Raji (cell line): ENCODE measurements around the gene TSPAN16.

Experiments used
- POLR2A ChIP-seq: IDR thresholded peaks from 2 replicates; pipeline ENCODE4 v1.6.1; 2011; ENCODE audit warnings: low read depth, low read length, control low read depth; ENCODE audit not compliant: insufficient read depth

The TSPAN16 gene

DNA sequence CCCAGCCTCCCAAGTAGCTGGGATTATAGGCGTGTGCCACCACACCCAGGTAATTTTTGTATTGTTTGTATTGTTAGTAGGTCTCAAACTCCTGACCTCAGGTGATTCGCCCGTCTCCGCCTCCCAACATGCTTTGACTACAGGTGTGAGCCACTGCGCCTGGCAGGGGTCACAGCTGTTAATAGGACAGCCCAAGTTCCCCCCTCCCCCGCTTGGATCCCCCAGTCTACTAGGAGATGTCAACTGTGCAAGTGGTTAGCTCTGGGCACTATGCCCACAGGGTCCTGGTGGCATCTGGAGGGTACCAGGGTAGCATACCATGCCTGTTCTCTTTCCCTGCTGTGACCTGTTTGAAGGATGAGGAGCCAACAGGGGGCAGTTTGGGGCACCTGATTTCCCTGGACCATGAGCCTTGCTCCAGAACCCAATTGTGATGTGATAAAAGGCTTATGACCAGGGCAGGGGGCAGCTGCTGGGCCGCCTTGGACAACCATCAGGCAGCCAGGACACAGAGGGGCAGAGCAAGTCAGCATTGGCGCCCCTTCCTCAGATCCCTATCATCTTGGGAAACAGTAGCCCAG, at the start of gene TSPAN16:
TSS of gene TSPAN16 (plus strand) at position 496 of the 581 bp plus-strand sequence. CDS start 138 bp downstream, outside the sequence.
- TF ChIP-seq POLR2A, result no peak

GRCh38 chr19:11246941-11247340, 49.0 kb upstream of the TSPAN16 start:
- TF ChIP-seq POLR2A, result no peak

DNA sequence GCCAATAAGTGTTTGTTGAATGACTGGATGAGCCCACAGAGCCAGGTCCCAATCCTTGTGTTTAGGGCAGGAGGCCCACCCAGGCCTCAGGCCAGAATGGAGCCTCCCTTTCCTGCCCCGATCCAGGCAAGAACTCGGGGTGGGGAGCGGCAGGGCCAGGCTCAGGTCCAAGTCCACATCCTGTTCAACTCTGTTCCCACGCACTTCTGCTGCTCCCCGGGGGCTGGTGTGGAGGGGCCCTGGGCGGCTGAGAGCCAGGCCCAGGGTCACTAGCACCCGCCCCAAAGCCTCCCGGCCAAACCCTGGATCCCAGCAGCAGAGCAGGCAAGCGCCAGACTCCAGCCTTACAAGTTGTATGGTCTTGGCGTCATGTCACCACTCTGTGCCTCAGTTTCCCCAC, 48.6 kb upstream of the TSPAN16 start:
- TF ChIP-seq POLR2A, result no peak

DNA sequence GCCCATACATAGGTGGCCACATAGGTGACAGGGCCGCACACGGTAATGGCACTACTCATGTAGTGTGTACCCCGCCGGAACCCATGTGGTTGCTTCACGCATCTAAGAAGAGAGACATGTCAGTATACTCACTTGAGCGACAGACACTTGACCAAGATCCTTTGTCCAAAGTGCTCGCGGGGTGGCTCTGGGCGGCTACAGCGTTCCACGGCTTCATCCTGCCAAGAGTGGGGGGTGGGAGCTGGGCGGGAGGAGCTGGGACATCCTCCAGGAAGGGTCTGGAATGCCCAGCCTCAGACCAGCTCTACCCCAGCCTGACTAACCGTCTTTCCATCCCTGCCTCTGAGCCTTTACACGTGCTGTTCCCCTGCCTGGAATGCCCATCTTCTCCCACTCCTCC, 48.0 kb upstream of the TSPAN16 start:
- no peak for TF ChIP-seq POLR2A

DNA sequence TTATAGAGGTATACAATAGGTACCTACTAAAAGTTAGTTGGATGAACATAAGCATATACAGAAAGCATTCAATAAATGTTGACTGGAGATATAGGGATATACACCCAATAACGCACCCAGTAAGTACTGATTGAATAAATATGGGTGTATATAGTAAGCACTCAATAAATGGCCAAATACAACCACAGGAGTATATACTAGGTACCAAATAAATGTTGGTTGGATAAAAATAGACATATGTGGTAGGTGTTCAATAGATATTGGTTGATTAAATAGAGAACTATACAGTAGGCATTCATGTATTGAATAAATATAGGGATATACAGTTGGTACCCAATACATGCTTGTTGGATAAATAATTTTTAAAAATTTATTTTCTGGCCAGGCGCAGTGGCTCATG, 47.1 kb upstream of the TSPAN16 start:
- no peak for TF ChIP-seq POLR2A

DNA sequence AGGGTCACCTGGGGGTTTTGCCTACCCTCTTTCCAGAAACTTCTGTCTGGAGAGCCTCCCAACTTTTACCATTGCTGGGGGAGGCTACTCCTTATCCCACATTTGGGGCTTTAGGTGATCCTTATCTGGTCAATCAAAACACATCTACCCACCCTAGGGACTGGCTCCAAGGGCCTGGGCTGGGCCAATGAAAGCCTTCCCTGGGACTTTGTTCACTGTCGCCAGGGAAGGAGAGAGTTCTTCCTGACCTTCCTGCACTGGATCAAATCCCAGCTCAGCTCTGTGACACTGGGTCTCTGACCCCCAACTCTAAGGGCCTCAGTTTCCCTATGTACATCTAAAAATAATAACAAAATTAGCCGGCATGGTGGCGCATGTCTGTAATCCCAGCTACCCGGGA, 44.7 kb upstream of the TSPAN16 start:
- TF ChIP-seq POLR2A, result no peak

- TF ChIP-seq POLR2A, result no peak
Measured at GRCh38 chr19:11251650-11252314, 44.2 kb upstream of the TSPAN16 start.

GRCh38 chr19:11252665-11253355, 43.1 kb upstream of the TSPAN16 start:
- no peak for TF ChIP-seq POLR2A

- no peak for TF ChIP-seq POLR2A
Measured at GRCh38 chr19:11254666-11255065, 41.3 kb upstream of the TSPAN16 start.

DNA sequence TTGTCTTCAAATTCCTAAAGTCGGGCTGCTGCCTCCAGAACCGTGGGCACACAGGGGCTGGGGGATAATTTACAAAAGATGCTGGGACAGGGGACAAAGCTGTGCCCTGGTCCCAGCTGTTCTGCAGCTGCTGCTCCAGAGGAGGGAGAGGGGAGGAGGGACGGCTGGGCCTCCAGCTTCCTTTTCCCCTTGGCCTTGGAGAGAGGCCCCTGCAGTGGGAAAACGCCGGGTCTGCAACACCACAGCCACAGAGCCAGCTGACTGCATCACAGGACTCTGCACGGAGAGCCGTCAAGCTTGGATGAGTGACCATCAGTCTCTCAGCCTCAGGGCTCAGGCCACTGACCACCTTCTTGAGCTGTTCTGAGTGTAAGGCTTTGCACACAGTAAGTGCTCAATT, 39.8 kb upstream of the TSPAN16 start:
- TF ChIP-seq POLR2A, result no peak

GRCh38 chr19:11257846-11258380, 38.0 kb upstream of the TSPAN16 start:
- TF ChIP-seq POLR2A, result no peak

- no peak for TF ChIP-seq POLR2A
Measured at GRCh38 chr19:11260996-11261395, 35.0 kb upstream of the TSPAN16 start.

DNA sequence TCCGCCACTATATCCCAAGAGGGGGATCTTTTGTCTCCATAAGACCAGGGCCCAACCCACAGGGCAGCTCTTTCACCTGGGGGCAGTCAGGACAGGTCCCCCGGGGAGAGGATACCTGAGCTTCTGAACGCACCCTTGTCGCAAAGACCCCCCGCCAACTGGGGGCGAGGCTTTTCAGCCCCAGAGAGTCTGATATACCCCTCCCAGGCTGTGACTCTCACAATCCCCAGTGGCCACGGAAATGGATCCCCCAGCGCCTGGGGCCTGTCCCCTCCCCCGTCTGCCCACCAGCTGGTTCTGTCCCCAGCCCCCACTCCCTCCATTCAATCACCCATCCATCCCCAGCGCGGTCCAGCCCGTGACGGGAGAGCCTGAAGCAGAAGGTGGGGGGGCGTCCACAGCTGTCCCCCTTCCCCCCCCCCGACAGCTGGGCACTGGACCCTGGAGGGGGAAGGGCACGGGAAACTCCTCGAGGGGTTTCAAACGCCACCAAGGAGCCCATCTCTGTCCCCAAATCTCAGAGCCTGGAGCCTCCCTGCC, 34.5 kb upstream of the TSPAN16 start:
- TF ChIP-seq POLR2A, result no peak

- no peak for TF ChIP-seq POLR2A
Measured at GRCh38 chr19:11261971-11262839, 33.8 kb upstream of the TSPAN16 start, which contains the start of gene DOCK6. DOCK6 (minus strand) TSS chr19:11262524; CDS start chr19:11262440, 84 bp downstream.

DNA sequence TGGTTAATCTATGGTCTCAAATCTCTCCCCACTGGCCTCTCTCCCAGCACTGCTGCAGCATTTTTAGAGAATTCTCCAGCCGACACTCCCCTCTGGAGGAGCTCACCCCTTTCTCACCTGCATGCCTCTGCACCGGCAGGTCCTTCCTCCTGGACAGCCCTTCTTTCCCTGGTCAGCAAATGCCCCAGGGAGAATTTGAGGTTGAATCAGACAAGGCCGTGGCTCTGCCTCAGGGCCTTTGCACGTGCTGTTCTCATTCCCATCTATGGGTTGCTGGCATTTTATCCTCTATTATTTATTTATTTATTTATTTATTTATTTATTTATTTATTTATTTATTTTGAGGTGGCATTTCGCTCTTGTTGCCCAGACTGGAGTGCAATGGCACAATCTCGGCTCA, 32.2 kb upstream of the TSPAN16 start:
- TF ChIP-seq POLR2A, result no peak

GRCh38 chr19:11264452-11265176, 31.3 kb upstream of the TSPAN16 start:
- TF ChIP-seq POLR2A, result no peak
